ENCODE measurements around the gene TRIP12. TPM values are rescaled to one million over a fixed set of nuclear protein-coding genes. Genes with fewer than 3 reads are reported as not detected.

Gene TRIP12
- total and polyA plus RNA-seq, 2 donors from 2014 or later = 29.3 to 225 TPM

DNA sequence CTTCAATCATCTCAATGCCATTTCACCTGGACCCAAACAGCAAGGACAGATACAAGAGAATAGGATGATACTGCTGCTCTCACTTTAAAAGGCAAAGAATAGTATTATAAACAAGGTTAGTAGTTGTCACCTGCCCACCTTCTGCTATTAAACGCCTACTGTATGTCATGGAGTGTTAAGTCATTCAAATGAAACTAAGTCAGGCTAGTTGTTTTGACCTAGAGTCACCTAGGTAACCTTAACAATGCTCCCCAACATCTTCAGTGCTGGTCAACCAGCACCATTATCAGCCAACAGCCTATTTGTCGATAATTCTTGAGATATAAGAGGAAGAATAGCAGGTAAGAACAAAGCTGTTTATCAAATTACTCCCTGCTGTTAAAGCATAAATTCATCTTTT is 39.2 kb downstream of the TRIP12 start:
- FAIRE-seq (no peak), DNase-seq (no peak)
- Histone ChIP-seq H3K27me3 (ENCODE audit: control insufficient read depth, insufficient read depth, low read length) (no peaks in the 10 kb centered on the region), H3K9me3 (ENCODE audit: control insufficient read depth in 2 of 3, insufficient read depth in 1 of 3, low read length in 3 of 3) (no peaks in the 10 kb centered on the region), H3K4me3 (ENCODE audit: low read length in 3 of 3) (no peak overlapping the region), H3K9ac (ENCODE audit: low read length in 3 of 3) (no peak overlapping the region), H3K36me3 (ENCODE audit: control insufficient read depth in 2 of 3, insufficient read depth in 3 of 3, low read length in 3 of 3) (peaks cover 2 to 16% (median 5%) of the 10 kb centered on the region in 3 donors), H3K4me1 (ENCODE audit: control insufficient read depth in 2 of 3, insufficient read depth in 2 of 3, low read depth in 1 of 3, low read length in 3 of 3) (peaks cover 0 to 5% (median 0%) of the 10 kb centered on the region in 3 donors), H3K27ac (ENCODE audit: low read depth in 2 of 2, low read length in 2 of 2) (no peak overlapping the region)
- TF ChIP-seq, protein P1, sequence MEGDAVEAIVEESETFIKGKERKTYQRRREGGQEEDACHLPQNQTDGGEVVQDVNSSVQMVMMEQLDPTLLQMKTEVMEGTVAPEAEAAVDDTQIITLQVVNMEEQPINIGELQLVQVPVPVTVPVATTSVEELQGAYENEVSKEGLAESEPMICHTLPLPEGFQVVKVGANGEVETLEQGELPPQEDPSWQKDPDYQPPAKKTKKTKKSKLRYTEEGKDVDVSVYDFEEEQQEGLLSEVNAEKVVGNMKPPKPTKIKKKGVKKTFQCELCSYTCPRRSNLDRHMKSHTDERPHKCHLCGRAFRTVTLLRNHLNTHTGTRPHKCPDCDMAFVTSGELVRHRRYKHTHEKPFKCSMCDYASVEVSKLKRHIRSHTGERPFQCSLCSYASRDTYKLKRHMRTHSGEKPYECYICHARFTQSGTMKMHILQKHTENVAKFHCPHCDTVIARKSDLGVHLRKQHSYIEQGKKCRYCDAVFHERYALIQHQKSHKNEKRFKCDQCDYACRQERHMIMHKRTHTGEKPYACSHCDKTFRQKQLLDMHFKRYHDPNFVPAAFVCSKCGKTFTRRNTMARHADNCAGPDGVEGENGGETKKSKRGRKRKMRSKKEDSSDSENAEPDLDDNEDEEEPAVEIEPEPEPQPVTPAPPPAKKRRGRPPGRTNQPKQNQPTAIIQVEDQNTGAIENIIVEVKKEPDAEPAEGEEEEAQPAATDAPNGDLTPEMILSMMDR (IDR thresholded peaks at IDR 0.05; ENCODE audit: borderline replicate concordance, extremely low read depth, insufficient read depth) = no peak
- intact Hi-C loops (cut with DNase I) = no loop called here

DNA sequence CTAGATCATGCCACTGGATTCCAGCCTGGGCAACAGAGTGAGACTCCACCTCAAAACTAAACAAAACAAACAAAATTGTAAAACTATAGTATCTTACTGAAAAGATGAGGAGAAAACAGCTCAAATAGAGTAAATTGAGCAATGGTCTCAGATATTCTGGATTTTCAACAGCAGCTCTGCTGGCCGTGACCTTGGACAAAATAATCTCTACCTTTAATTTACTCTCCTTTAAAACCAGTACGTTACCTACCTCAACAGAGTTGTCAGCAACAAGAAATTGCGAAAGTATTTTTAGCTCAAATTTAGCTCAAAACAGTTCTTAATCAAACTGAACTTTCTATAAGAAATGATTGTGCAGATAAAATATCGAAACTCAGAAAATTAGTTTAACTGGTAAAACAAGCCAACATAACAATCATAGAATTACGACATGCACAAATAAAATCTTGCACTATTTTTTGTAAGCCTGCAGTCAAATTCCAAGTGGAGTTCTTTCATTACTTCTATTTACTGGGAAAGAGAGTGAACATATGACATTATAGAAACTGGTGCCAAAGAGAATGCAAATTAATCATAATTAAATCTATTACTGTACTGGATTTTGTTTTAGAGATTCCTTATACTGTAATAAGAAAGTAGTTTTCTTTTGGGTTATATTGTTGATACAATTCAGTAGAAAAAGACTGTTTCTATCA is 40.8 kb downstream of the TRIP12 start:
- no peak overlapping the region for H3K27ac ChIP-seq (ENCODE audit: low read depth in 2 of 2, low read length in 2 of 2)
- H3K4me1 ChIP-seq (ENCODE audit: control insufficient read depth in 2 of 3, insufficient read depth in 2 of 3, low read depth in 1 of 3, low read length in 3 of 3) = peaks cover 0 to 5% (median 0%) of the 10 kb centered on the region in 3 donors
- FAIRE-seq (peak; percentile 15), DNase-seq (no peak)
- no peaks in the 10 kb centered on the region for H3K27me3 ChIP-seq (ENCODE audit: control insufficient read depth, insufficient read depth, low read length)
- intact Hi-C loops (cut with DNase I) = no loop called here
- H3K4me3 ChIP-seq (ENCODE audit: low read length in 3 of 3) = no peak overlapping the region
- H3K9ac ChIP-seq (ENCODE audit: low read length in 3 of 3) = no peak overlapping the region
- H3K36me3 ChIP-seq (ENCODE audit: control insufficient read depth in 2 of 3, insufficient read depth in 3 of 3, low read length in 3 of 3) = peaks cover 2 to 22% (median 9%) of the 10 kb centered on the region in 3 donors
- TF ChIP-seq, protein P1 (IDR thresholded peaks at IDR 0.05; ENCODE audit: borderline replicate concordance, extremely low read depth, insufficient read depth) = no peak
- H3K9me3 ChIP-seq (ENCODE audit: control insufficient read depth in 2 of 3, insufficient read depth in 1 of 3, low read length in 3 of 3) = no peaks in the 10 kb centered on the region

DNA sequence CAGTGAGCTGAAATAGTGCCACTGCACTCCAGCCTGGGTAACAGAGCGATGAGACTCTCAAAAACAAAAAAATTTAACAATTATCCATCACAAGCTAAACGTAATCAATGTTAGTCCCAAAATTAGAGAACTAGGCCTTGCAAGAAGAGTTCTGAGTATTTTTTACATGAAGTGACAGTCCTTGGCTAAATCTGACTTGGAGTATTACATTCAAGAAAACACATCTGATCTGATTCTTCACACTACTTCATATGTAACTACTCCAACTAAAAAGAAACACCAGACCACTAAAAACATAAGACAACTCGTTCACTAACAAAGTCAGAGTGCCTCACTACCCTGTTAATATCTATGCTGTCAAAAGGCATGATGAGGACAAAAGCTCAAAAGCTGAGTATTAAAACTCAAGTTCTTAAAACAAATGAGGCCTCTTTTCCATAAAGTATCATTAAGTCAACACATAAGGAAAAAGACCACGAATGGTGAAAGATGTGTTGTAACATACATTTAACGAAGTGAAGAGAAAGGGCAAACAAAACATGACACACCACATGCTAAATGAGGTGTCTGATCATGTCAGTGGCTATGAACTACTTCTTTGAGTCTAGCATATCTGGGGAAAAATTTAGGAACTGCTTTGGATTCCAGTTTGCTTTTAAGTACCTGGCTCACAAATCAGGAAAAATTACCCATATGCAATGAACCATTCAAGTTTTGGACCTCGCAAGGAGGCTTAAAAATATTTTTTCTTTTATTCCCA is 42.4 kb downstream of the TRIP12 start:
- Histone ChIP-seq H3K27me3 (ENCODE audit: control insufficient read depth, insufficient read depth, low read length) (no peaks in the 10 kb centered on the region), H3K4me3 (ENCODE audit: low read length in 3 of 3) (no peak overlapping the region), H3K9me3 (ENCODE audit: control insufficient read depth in 2 of 3, insufficient read depth in 1 of 3, low read length in 3 of 3) (no peaks in the 10 kb centered on the region), H3K27ac (ENCODE audit: low read depth in 2 of 2, low read length in 2 of 2) (no peak overlapping the region), H3K36me3 (ENCODE audit: control insufficient read depth in 2 of 3, insufficient read depth in 3 of 3, low read length in 3 of 3) (peaks cover 2 to 22% (median 9%) of the 10 kb centered on the region in 3 donors), H3K4me1 (ENCODE audit: control insufficient read depth in 2 of 3, insufficient read depth in 2 of 3, low read depth in 1 of 3, low read length in 3 of 3) (no peaks in the 10 kb centered on the region), H3K9ac (ENCODE audit: low read length in 3 of 3) (no peak overlapping the region)
- intact Hi-C loops (cut with DNase I) = no loop called here
- FAIRE-seq (no peak), DNase-seq (no peak)
- TF ChIP-seq, protein P1 (IDR thresholded peaks at IDR 0.05; ENCODE audit: borderline replicate concordance, extremely low read depth, insufficient read depth) = no peak

All from kidney (tissue), 14 donors.